GM18498 (cell line): ENCODE measurements around the gene BTRC.

ENCODE experiments used
- ATAC-seq: cut with Tn5 transposase; IDR thresholded peaks from one replicate; pipeline ENCODE4 v1.9.1; 2021; ENCODE audit warnings: mild to moderate bottlenecking, moderate library complexity; ENCODE audit not compliant: unreplicated experiment

Gene BTRC

DNA sequence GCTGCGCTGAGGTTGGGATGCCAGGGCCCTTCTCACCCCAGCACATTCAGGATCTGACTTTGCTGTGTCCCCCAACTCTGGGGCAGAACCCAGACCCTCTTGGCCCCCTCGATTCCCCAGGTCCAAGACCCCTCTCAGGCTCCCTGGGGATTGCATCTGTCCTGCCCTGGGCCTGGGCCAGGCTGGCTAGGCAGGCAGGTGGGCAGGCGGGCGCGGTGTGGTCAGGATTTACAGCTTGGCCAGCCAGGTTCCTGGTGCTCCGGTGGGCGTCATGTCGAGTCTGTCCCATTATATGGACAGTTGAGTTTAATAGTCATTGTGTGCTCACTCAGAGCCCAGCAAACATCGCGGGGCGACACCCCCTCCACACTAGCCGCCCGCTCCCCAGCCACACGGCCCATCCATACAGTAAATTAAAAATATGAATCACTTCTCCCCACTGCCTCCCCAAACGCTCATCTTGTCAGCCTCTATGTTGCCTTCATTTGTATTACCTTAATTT, 210.6 kb downstream of the BTRC start:
- no peak for ATAC-seq

DNA sequence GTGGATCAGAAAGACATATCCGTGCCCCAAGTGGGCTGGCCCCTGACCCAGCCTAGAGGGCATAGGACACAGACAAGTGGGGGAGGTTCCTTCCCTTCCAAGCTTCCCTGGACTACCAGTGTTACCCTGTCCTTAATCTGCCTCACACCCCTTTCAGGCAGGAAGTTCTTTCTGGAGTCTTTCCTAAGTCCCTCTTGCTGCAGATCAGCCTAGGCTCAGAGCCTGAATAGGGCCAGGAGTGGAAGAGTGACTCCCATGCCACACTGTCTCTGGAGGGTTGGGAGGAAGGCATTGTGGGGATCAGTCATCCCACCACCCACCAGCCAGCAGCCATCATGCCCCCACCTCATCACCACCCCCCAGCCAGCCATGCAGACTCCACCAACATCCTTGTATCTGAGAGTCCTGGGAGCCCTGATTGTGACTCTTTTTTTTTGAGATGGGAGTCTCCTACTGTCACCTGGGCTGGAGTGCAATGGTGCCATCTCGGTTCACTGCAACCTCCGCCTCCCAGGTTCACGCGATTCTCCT, 211.5 kb downstream of the BTRC start:
- ATAC-seq: no peak

GRCh38 chr10:101565936-101566332, 212.0 kb downstream of the BTRC start:
- ATAC-seq: no peak

DNA sequence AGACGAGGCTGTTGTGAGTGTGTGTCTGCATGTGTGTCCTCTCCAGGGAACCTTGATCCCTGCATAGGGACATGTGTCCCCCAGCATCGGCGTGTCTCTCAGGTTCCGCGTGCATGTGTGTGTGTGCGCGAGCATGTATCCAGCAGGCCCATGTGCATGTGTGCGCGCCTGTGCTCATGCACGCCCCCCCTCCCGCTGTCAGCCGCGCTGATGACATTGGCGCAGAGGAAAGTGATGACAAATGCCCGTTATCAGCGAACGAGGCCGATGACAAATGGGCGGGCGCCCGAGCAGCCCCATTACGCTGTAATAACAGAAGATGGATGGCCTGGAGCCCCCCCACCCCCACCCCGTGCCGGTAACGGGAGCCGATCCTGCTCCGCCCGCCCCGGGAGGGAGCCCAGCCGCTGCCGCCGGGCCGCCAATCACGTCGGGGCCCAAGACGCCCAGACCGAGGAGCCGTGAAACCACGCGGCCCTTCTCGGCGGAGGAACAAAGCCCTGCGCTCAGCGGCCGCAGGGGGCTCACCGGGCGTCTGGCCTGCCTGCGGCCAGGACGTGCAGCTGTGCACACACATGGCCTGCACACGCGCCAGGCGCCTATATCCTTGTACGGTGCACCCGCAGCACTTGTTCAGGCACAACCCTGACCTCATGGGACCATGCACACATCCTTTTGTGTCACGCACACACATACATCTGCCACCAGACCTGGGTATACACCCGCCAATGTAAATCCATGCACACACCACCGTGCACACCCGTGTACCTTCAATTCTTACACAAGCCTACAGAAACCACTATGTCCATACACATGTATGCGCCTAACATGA, 212.6 kb downstream of the BTRC start:
- no peak for ATAC-seq

- no peak for ATAC-seq
Measured at GRCh38 chr10:101567165-101568006, 213.4 kb downstream of the BTRC start.

DNA sequence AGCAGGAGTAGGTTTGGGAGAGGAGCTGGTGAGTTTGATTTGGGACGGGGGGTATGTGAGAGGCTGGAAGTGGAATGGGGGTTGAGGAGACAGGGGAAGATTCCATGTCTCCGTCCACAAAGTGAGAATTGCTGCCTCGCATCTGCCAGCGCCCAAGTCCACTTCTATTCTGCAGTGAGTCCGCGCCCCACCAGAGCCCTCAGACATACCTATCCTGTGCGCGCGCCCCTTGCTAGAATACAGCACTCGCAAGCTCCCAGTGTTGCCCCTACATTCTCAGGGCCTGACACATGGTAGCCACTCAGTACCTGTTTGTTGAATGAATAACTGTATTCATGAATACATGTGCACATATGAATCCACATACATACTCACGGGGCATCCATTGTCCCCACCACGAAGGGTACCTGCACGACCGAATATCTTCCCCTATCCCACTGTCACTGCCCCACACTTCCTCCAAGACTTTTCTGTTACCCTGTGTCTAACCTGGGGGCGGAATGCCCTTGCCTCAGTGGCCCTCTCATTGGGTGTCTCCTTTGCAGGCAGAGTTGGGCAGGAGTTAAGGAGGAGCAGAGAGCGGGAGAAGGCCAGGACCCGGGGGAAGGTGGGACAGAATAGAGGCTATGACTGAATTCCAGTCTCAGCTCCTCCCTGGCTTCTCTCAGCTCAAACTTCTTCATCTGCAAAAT, 214.2 kb downstream of the BTRC start:
- ATAC-seq: no peak

GRCh38 chr10:101569323-101569621, 215.3 kb downstream of the BTRC start:
- no peak for ATAC-seq

DNA sequence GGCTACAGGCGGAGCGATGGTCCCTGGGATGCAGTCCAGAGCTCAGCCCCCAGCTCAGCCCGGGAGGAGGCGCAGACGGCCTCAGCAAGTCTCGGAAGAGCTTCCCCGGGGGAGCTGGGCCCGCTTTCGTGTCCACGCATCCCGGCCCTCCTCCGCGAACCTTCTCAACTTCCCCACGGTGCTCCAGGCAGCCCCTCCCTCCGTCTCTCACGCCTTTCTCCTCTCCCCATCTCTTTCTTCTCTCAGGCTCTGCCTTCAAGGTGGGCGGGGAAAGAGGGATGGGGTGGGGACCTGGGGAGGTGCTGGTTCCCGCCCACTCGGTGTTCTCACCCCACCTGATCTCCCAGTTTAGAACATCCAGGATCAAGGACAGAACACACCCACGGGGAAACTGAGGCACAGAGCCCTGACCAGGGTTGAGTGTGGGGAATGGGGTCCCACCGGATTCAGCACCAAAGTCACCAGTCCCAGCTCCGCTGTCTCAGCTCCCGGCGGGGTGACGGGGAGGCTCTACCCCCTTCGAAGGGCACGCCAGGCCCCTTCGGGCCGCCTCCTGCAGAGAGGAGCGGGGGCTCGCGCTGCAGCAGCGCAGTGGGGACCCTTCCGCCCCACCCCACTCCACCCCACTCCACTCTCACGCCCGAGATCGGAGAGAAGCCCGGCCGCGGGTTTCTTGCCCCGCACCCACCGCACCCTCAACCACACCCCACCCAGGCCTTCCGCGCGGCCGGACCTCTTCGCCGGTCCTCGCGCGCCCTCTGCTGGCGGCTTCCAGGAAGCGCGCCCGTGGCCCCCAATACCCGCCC, 215.9 kb downstream of the BTRC start:
- peak; percentile 77 for ATAC-seq

DNA sequence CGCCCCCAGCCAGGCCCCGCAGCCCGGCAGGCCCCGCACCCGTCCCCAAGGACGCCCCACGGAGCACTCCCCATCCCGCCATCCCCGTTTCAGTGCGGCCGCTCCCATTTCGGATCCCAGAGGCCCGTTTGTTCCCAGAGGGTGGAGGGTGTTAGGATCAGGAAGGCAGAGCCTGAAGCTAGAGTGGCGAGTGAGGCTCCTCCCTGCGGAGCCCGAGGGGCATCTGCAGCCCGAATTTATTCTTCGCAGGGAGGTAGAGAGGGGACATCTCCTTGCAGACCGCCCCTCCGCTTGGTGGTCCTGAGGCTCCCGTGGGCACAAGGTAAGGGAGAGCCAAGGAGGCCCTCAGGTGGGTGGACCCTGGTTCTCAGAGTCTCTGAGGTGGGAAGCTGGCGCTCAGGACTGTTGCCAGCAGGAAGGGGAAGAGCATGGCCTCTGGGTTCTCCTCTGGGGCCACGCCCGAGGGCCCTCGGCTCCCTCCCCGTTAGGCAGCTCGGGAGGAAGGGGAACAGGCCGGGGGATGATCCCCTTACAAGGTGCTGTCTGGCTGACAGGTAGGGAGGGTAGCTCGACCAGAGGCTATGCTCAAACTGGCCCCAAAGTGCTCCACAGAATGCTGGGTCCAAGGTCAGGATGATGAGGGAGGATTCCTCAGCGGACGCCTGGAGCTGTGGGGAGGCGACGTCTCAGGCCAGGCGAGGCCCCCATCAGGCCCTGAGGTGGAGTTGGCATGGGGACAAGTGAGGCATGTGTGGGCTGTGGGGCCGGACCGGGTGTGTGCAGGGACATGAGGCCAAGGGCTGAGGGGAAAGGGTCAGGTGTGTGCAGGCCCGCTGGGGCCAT, 216.7 kb downstream of the BTRC start:
- peak; percentile 19 for ATAC-seq

- no peak for ATAC-seq
Measured at GRCh38 chr10:101571271-101571925, 217.4 kb downstream of the BTRC start.

- ATAC-seq: no peak
Measured at GRCh38 chr10:101572126-101572525, 218.2 kb downstream of the BTRC start.

DNA sequence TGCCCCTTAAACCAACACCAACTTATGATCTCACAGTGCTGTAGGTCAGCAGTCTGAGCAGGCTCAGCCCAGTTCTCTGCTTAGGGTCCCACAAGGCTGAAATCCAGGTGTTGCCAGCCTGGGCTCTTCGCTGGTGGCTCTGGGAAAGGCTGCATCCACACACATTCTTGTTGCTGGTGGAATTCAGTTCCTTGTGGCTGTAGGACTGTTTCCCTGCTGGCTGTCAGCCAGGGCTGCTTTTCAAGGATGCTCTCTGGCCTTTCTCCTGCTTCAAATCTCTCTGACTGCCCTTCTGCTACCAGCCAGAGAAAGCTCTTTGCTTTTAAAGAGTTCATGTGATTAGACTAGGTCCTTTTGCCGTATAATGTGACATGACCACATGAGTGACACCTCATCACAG, 218.8 kb downstream of the BTRC start:
- no peak for ATAC-seq

DNA sequence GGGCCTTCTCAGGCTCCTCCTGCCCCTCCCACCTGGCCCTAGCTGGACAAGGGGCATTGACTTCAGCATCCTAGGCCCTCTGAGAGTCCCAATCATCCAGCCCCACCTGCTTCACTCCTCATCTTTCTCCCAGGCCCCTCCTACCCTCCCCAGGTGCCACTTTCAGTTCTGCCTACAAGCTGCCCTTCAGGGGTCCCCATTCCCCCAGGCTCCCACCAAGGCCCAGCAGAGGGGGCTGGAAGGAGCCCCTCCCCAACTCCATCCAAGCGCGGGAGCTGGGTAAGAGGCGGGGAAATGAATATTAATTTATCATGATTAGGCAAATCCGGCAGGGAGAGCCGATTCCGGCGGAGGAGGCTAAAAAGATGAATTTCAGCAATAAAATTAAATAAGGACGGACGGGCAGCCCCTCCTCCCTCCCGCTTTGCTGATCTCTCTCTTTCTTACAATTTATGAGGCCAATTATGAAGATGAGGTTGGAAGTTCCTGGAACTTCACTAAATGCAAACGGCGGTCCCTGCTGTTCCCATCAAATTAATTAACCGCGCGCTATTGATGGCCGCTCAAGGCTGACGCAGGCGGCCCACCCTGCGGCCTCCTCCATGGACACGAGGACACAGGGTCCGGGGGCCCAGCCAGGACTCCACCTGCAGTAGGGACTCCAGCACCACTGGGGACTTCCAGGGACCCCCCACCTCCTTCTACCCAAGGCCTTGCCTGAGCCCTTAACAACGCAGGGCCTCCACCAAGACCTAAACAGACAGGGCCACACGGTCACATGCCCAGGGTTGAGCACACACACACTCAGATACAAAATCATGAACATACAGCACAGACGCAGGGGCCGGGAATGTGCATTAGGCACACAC, 220.2 kb downstream of the BTRC start:
- ATAC-seq: no peak

- no peak for ATAC-seq
Measured at GRCh38 chr10:101575091-101575490, 221.1 kb downstream of the BTRC start.

DNA sequence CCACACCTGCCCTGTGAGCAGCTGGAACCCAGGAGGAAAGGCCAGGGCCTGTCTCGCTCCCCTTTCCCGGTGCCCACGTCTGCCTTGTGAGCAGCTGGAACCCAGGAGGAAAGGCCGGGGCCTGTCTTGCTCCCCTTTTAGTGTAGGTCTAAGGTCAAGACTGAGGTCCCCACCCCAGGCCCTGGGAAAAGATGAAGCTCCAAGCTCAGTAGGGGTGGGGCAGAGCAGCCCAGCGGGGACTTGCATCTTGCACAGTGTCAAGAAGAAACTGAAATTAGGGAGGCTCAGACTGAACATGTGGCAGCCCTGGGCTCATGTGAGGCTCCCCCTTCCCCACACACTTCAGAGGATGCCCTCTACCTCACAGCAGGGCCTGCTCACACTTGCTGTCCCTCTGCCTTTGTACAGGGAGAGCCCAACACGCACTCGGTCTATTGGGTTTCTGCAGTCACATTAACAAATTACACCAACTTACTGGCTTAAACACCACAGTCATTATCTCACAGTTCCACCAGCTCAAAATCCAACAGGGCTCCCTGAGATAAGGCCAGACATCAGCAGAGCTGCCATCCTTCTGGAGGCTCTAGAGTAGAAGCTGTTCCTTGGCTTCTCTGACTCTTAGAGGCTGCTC, 221.7 kb downstream of the BTRC start:
- ATAC-seq: no peak

- no peak for ATAC-seq
Measured at GRCh38 chr10:101576211-101576863, 222.4 kb downstream of the BTRC start.
